Endothelial cell of umbilical vein (primary cell): ENCODE results near the gene PLN. TPM values are rescaled to one million over a fixed set of nuclear protein-coding genes. Genes with fewer than 3 reads are reported as not detected.

Experiments
- BruUV-seq: library from RNA; stranded (reverse); fragments of 400-500 nt; replicated peaks from 2 replicates; lab custom pipeline; 2021; lab: Mats Ljungman, UMichigan
- CTCF ChIA-PET: fragments of 300-600, 350-600 bp; sonication (Branson Sonifier 250); formaldehyde crosslinking; loops from one replicate; lab custom pipeline; 2021; ENCODE audit warnings: antibody characterized with exemption, inconsistent platforms; lab: Charles Lee
- POLR2A ChIA-PET: fragments of 300-600, 350-600 bp; sonication (Branson Sonifier 250); formaldehyde crosslinking; loops from one replicate; lab custom pipeline; 2021; ENCODE audit warnings: antibody characterized with exemption, inconsistent platforms; lab: Charles Lee
- DNase-seq: peaks from one replicate; pipeline ENCODE4 v3.0.0-alpha.2; 2011; ENCODE audit warnings: low read depth, low spot score
- FAIRE-seq: peaks from 2 replicates; lab custom pipeline; 2011; peaks lifted over from hg19 to GRCh38; lab: Jason Lieb, UNC
- H2AFZ ChIP-seq: 2 replicates; pipeline ENCODE4 v1.6.0; 2012; ENCODE audit warnings: low read depth, low read length, control low read depth, inconsistent platforms
- H3K27ac ChIP-seq: 2 replicates; pipeline ENCODE4 v1.5.1; 2011; ENCODE audit warnings: low read depth, mild to moderate bottlenecking, control low read depth, low read length, moderate library complexity; ENCODE audit not compliant: insufficient read depth
- H3K27me3 ChIP-seq, 2 experiments: 2 replicates each; pipeline versions ENCODE4 v1.6.0 to v1.6.1; 2011; ENCODE audit warnings: low read length in 2 of 2, mixed read lengths in 1 of 2; ENCODE audit not compliant: control insufficient read depth in 2 of 2, insufficient read depth in 2 of 2
- H3K36me3 ChIP-seq, 2 experiments: 2 replicates in 1 of 2; 3 replicates in 1 of 2; pipeline ENCODE4 v1.5.1; 2011; ENCODE audit warnings: low read length in 2 of 2, mild to moderate bottlenecking in 1 of 2, moderate library complexity in 1 of 2; ENCODE audit not compliant: control insufficient read depth in 2 of 2, insufficient read depth in 2 of 2; ENCODE audit errors: extremely low read depth in 1 of 2
- H3K4me1 ChIP-seq: 3 replicates; pipeline ENCODE4 v1.5.1; 2011; ENCODE audit warnings: mild to moderate bottlenecking, low read length; ENCODE audit not compliant: control insufficient read depth, insufficient read depth; ENCODE audit errors: extremely low read depth
- H3K4me2 ChIP-seq: 2 replicates; pipeline ENCODE4 v1.6.1; 2011; ENCODE audit warnings: low read length, control low read depth, mixed read lengths; ENCODE audit not compliant: insufficient read depth
- H3K4me3 ChIP-seq, 3 experiments: fragments of 200-600 bp in 1 of 3; sonication (generic), shearing (Covaris generic) in 1 of 3; replicated peaks in 1 of 3; 2 replicates each; pipeline ENCODE4 v1.5.1; 2011 to 2016; ENCODE audit warnings: control low read depth in 3 of 3, low read length in 3 of 3, mild to moderate bottlenecking in 2 of 3, inconsistent platforms in 1 of 3, low read depth in 1 of 3, moderate library complexity in 1 of 3; ENCODE audit not compliant: insufficient read depth in 1 of 3
- H3K79me2 ChIP-seq: 2 replicates; pipeline ENCODE4 v1.6.0; 2012; ENCODE audit warnings: low read length, inconsistent platforms; ENCODE audit not compliant: control insufficient read depth, insufficient read depth
- H3K9ac ChIP-seq: replicated peaks from 2 replicates; pipeline ENCODE3; 2011; ENCODE audit warnings: low read length, control low read depth; ENCODE audit not compliant: insufficient read depth; ENCODE audit errors: extremely low read depth
- H3K9me1 ChIP-seq: replicated peaks from 3 replicates; pipeline ENCODE4 v1.6.0; 2011; ENCODE audit warnings: mild to moderate bottlenecking, low read length; ENCODE audit not compliant: control insufficient read depth, insufficient read depth; ENCODE audit errors: extremely low read depth
- H3K9me3 ChIP-seq: replicated peaks from 2 replicates; pipeline ENCODE4 v1.5.1; 2012; ENCODE audit warnings: low read length, inconsistent platforms; ENCODE audit not compliant: control insufficient read depth, insufficient read depth
- H4K20me1 ChIP-seq: replicated peaks from 2 replicates; pipeline ENCODE3; 2011; ENCODE audit warnings: mild to moderate bottlenecking, low read length; ENCODE audit not compliant: control insufficient read depth, insufficient read depth; ENCODE audit errors: extremely low read depth
- EZH2 ChIP-seq: IDR thresholded peaks from 2 replicates; pipeline ENCODE4 v1.6.1; 2012; ENCODE audit warnings: borderline replicate concordance, low read depth, mild to moderate bottlenecking, moderate library complexity, low read length, inconsistent platforms; ENCODE audit not compliant: severe bottlenecking
- FOS ChIP-seq: IDR thresholded peaks from 2 replicates; pipeline ENCODE4 v1.6.1; 2011; ENCODE audit warnings: mild to moderate bottlenecking, low read length, moderate library complexity, borderline replicate concordance; ENCODE audit not compliant: insufficient read depth
- GATA2 ChIP-seq: IDR thresholded peaks from 2 replicates; pipeline ENCODE4 v1.7.0; 2011; ENCODE audit warnings: low read depth, mild to moderate bottlenecking, moderate library complexity, mixed read lengths, low read length; ENCODE audit not compliant: insufficient read length, insufficient read depth
- JUN ChIP-seq: IDR thresholded peaks from 2 replicates; pipeline ENCODE4 v1.6.1; 2011; ENCODE audit warnings: borderline replicate concordance, low read depth; ENCODE audit not compliant: insufficient read length, insufficient read depth
- MYC ChIP-seq: IDR thresholded peaks from one replicate; pipeline ENCODE4 v1.6.1; 2011; ENCODE audit warnings: mild to moderate bottlenecking, low read depth, low read length
- POLR2A ChIP-seq: IDR thresholded peaks from 2 replicates; pipeline ENCODE4 v1.6.1; 2012; ENCODE audit warnings: low read depth, mild to moderate bottlenecking, control low read depth, low read length
- POLR2AphosphoS5 ChIP-seq: IDR thresholded peaks from 2 replicates; pipeline ENCODE4 v1.6.1; 2012; ENCODE audit warnings: low read depth, mild to moderate bottlenecking, control low read depth, low read length, moderate library complexity; ENCODE audit not compliant: insufficient read depth
- dilution Hi-C: fragments of 300-500 bp; cut with MboI; formaldehyde crosslinking; loops from one replicate; pipeline ENCODE4 v1.15.0; 2019; ENCODE audit warnings: low sequenced_read_pairs; ENCODE audit not compliant: extremely low pct_ligation_motif_present
- intact Hi-C: fragments of 100-400 bp; cut with micrococcal nuclease; formaldehyde crosslinking; loops from one replicate; pipeline ENCODE4 v1.10.0; 2022
- polyA plus RNA-seq, 4 experiments: library from polyadenylated mRNA; depleted of rRNA in 3 of 4; stranded (reverse) in 3 of 4; unstranded in 1 of 4; fragments of >200 nt; gene quantifications; 2 replicates each; pipeline versions ENCODE4 v1.2.1 to v1.2.3, GENCODE V29; 2011 to 2012; ENCODE audit warnings: missing spikeins in 1 of 4
- total RNA-seq: library from RNA; stranded (reverse); gene quantifications from 2 replicates; pipeline ENCODE4 v1.2.3, GENCODE V29; 2021
- TF ChIP-seq, protein P1 (sequence below), 2 donors: IDR thresholded peaks; 1 replicate in 1 of 2; 2 replicates in 1 of 2; pipeline ENCODE4 v1.5.1; 2011; ENCODE audit warnings: low read length in 2 of 2, mild to moderate bottlenecking in 2 of 2, moderate library complexity in 2 of 2, control low read depth in 1 of 2, inconsistent platforms in 1 of 2, low read depth in 1 of 2; ENCODE audit not compliant: insufficient read depth in 1 of 2; ENCODE audit errors: extremely low read depth in 1 of 2
- TF ChIP-seq, protein P2 (sequence below): IDR thresholded peaks from 2 replicates; pipeline ENCODE4 v1.6.1; 2011; ENCODE audit not compliant: insufficient read depth, insufficient read length

PLN gene
- total and polyA plus RNA-seq, 2 donors (not counting 3 experiments of a cell fraction or from before 2014, with no cell fraction given) = not detected

- no peak for FAIRE-seq
- H3K27me3 ChIP-seq = no peaks in the 10 kb centered on the region
Measured at GRCh38 chr6:118530942-118531341, 17.2 kb upstream of the PLN start.

More at GRCh38 chr6:118530942-118531341, 17.2 kb upstream of the PLN start:
- no TSS peak for BruUV-seq
- no peaks in the 10 kb centered on the region for H4K20me1 ChIP-seq
- TF ChIP-seq, protein P1, sequence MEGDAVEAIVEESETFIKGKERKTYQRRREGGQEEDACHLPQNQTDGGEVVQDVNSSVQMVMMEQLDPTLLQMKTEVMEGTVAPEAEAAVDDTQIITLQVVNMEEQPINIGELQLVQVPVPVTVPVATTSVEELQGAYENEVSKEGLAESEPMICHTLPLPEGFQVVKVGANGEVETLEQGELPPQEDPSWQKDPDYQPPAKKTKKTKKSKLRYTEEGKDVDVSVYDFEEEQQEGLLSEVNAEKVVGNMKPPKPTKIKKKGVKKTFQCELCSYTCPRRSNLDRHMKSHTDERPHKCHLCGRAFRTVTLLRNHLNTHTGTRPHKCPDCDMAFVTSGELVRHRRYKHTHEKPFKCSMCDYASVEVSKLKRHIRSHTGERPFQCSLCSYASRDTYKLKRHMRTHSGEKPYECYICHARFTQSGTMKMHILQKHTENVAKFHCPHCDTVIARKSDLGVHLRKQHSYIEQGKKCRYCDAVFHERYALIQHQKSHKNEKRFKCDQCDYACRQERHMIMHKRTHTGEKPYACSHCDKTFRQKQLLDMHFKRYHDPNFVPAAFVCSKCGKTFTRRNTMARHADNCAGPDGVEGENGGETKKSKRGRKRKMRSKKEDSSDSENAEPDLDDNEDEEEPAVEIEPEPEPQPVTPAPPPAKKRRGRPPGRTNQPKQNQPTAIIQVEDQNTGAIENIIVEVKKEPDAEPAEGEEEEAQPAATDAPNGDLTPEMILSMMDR (IDR thresholded peaks at IDR 0.05; ENCODE audit: extremely low read depth in 1 of 2, insufficient read depth in 1 of 2, low read depth in 1 of 2, low read length in 2 of 2) = no peak
- no peak for TF ChIP-seq EZH2
- TF ChIP-seq, protein P2, sequence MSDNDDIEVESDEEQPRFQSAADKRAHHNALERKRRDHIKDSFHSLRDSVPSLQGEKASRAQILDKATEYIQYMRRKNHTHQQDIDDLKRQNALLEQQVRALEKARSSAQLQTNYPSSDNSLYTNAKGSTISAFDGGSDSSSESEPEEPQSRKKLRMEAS = no peak
- TF ChIP-seq GATA2 = no peak
- TF ChIP-seq JUN = no peak
- no peak for TF ChIP-seq POLR2A
- TF ChIP-seq MYC = no peak
- TF ChIP-seq POLR2AphosphoS5 = no peak
- no peak for TF ChIP-seq FOS
- no peaks in the 10 kb centered on the region for H3K36me3 ChIP-seq
- no peak overlapping the region for H2AFZ ChIP-seq
- ChIA-PET POLR2A (no interaction called here), CTCF (no interaction called here)
- dilution Hi-C loops (no loop called here), intact Hi-C loops (no loop called here)
- H3K9me1 ChIP-seq = no peaks in the 10 kb centered on the region
- no peaks in the 10 kb centered on the region for H3K9me3 ChIP-seq
- DNase-seq = no peak
- H3K79me2 ChIP-seq = peaks cover 26% of the 10 kb centered on the region
- H3K9ac ChIP-seq = no peak overlapping the region
- H3K4me3 ChIP-seq = no peak overlapping the region
- H3K27ac ChIP-seq = no peak overlapping the region
- H3K4me1 ChIP-seq = no peaks in the 10 kb centered on the region
- H3K4me2 ChIP-seq = no peak overlapping the region
